Activated naive CD8-positive, alpha-beta T cell treated with anti-CD3 and anti-CD28 coated beads, Interleukin-2, amount 10 ng/mL, durations not matched to agents 7 days and 5 days (primary cell): ENCODE results near the gene TRIM36. TPM values are rescaled to one million over a fixed set of nuclear protein-coding genes. Genes with fewer than 3 reads are reported as not detected.

Experiments
- ATAC-seq: fragments of 150-1000 bp; cut with Tn5 transposase; one replicate; pipeline ENCODE4 v1.10.0; 2021; ENCODE audit warnings: low read depth, moderate library complexity
- POLR2A ChIA-PET: fragments of 350-600 bp; sonication (Branson Sonifier 250); formaldehyde crosslinking; loops from one replicate; lab custom pipeline; 2021; ENCODE audit warnings: antibody characterized with exemption; lab: Charles Lee
- DNase-seq: peaks from one replicate; pipeline ENCODE4 v3.0.0; 2021
- H3K27ac Mint-ChIP-seq: one replicate; pipeline ENCODE4 v1.8.0; 2022; ENCODE audit warnings: mild to moderate bottlenecking, mixed read lengths
- H3K27me3 Mint-ChIP-seq: one replicate; pipeline ENCODE4 v1.8.0; 2022; ENCODE audit warnings: mild to moderate bottlenecking, moderate library complexity, mixed read lengths
- H3K36me3 Mint-ChIP-seq: one replicate; pipeline ENCODE4 v1.8.0; 2021; ENCODE audit warnings: mild to moderate bottlenecking, mixed read lengths
- H3K4me1 Mint-ChIP-seq: one replicate; pipeline ENCODE4 v1.8.0; 2021; ENCODE audit warnings: mixed read lengths
- H3K4me3 Mint-ChIP-seq: one replicate; pipeline ENCODE4 v1.8.0; 2022; ENCODE audit warnings: mild to moderate bottlenecking, moderate library complexity, mixed read lengths
- H3K9me3 Mint-ChIP-seq: one replicate; pipeline ENCODE4 v1.8.0; 2021; ENCODE audit warnings: mixed read lengths
- total RNA-seq, 2 experiments: library from RNA; stranded (reverse); gene quantifications; one replicate each; pipeline ENCODE4 v1.2.3, GENCODE V29; 2021

Gene TRIM36
- total RNA-seq, 2 experiments from 2014 or later: 0.17 to 0.26 TPM

- peak; percentile 59 for DNase-seq
- H3K27me3 Mint-ChIP-seq: peaks cover 92% of the 10 kb centered on the region
- H3K9me3 Mint-ChIP-seq: no peaks in the 10 kb centered on the region
- H3K4me1 Mint-ChIP-seq: peaks cover 11% of the 10 kb centered on the region
- ATAC-seq: peak; percentile 79
- no peaks in the 10 kb centered on the region for H3K36me3 Mint-ChIP-seq
- POLR2A ChIA-PET: no interaction called here
- peak overlapping the region; percentile 83 for H3K4me3 Mint-ChIP-seq
- no peak overlapping the region for H3K27ac Mint-ChIP-seq
Observed at GRCh38 chr5:115180165-115180709, 10.5 kb upstream of the TRIM36 start.

DNA sequence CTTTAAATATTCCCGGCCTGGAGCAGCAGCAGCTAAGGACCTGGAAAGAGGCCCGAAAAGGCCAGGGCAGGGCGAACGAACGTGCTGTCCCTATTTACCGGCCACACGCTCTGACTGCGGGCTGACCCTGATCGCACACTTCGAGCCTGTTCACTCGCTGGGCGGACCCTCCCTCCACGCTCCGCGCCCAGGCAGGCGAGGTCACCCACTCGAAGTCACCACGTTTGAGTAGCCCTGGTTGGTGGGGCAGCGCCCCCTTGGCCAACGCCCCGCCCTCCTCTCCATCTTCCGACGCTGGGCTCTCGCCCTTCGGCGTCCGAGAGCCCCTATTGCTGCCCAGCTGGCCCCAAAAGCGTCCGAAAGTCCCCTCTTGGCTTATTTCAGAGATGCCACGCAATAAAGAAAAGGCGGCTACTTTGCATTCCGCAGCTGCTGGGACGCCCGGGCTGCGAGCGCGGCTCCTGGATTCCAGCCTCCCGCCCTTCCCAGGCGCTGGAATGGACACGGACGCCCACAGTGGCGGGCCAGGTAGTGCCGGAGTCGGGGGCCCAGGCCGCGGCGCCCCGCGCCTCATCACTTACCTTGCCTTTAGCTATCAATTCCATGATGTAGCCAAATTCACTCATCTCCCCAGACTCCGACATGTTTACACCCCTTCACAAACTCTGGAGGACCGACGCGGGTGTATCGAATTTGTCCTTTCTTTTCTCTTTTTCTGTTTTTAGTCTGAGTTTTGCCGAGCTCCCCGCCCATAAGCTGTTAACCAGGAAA, 9.9 kb upstream of the TRIM36 start:
- ATAC-seq (peak; percentile 19), DNase-seq (no peak)
- H3K27ac Mint-ChIP-seq: no peak overlapping the region
- H3K4me3 Mint-ChIP-seq: peak overlapping the region; percentile 83
- H3K4me1 Mint-ChIP-seq: peaks cover 11% of the 10 kb centered on the region
- H3K36me3 Mint-ChIP-seq: no peaks in the 10 kb centered on the region
- POLR2A ChIA-PET: no interaction called here
- peaks cover 93% of the 10 kb centered on the region for H3K27me3 Mint-ChIP-seq
- H3K9me3 Mint-ChIP-seq: no peaks in the 10 kb centered on the region

DNA sequence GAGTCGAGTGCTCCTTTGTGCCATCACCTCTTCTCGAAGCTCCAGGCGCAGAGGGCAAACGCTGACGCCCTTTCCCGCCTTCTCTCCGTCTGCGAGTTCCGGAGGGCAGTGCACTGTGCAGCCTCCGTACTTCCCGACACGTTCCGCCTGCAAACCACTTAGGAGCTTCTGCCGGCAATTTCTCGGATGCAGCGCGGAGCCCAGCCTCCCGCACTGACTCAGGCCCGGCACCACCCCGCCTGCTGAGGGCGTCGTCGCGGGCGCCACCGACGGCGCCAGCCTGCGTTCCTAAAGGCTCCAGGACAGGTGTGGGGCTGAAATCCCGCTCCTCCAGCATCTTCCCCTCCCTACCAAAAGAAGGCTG, 9.3 kb upstream of the TRIM36 start:
- Mint-ChIP-seq H3K4me3 (no peak overlapping the region), H3K27ac (no peak overlapping the region), H3K9me3 (no peaks in the 10 kb centered on the region), H3K27me3 (peaks cover 94% of the 10 kb centered on the region), H3K36me3 (no peaks in the 10 kb centered on the region), H3K4me1 (peaks cover 11% of the 10 kb centered on the region)
- no peak for ATAC-seq
- POLR2A ChIA-PET: no interaction called here
- DNase-seq: no peak

DNA sequence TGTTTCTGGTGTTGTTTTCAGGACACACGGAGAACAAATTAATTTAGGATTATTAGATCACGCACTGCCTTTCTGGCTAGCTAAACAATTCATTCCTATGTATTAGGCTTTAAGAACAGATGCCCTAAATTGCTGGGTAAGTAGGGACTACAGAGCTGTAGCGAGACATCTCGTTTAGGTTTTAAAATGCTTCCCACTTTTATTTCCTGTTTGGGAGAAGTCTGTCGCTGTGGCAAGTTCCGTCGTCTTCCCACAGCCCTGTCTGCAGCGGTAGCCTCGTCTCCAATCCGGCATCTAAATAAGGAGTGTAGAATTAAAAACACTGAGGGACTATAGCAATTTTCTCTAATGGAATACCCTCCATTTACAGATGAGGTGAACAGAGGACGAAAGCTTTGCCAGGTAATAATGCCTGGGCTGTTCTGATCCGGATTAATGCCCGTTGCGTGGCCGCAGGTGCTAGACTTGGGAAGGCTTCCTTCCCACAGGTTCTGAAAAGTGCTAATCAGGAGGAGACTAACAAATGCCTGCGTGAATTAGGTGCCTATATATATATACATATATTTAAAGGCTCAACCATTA, 1.3 kb upstream of the TRIM36 start:
- Mint-ChIP-seq H3K4me1 (peaks cover 11% of the 10 kb centered on the region), H3K4me3 (peak overlapping the region; percentile 81), H3K36me3 (no peaks in the 10 kb centered on the region), H3K9me3 (peaks cover 5% of the 10 kb centered on the region), H3K27me3 (peaks cover 72% of the 10 kb centered on the region), H3K27ac (no peak overlapping the region)
- POLR2A ChIA-PET: interaction anchor here (1.1 kb wide), 1 partner anchor 11 kb away, joined by 3 read pairs; no protein-coding TSS in a partner anchor
- DNase-seq (no peak), ATAC-seq (no peak)

- Mint-ChIP-seq H3K4me1 (peaks cover 11% of the 10 kb centered on the region), H3K27me3 (peaks cover 67% of the 10 kb centered on the region), H3K9me3 (peaks cover 5% of the 10 kb centered on the region), H3K27ac (no peak overlapping the region), H3K4me3 (peak overlapping the region; percentile 81), H3K36me3 (no peaks in the 10 kb centered on the region)
- ATAC-seq: peak; percentile 72
- POLR2A ChIA-PET: interaction anchor here (0.5 to 1.1 kb wide), 2 partner anchors 11 to 101 kb away, joined by 3 to 6 read pairs; no protein-coding TSS in a partner anchor
- DNase-seq: no peak
Observed at GRCh38 chr5:115170134-115170928, 623 bp upstream of the TRIM36 start.

DNA sequence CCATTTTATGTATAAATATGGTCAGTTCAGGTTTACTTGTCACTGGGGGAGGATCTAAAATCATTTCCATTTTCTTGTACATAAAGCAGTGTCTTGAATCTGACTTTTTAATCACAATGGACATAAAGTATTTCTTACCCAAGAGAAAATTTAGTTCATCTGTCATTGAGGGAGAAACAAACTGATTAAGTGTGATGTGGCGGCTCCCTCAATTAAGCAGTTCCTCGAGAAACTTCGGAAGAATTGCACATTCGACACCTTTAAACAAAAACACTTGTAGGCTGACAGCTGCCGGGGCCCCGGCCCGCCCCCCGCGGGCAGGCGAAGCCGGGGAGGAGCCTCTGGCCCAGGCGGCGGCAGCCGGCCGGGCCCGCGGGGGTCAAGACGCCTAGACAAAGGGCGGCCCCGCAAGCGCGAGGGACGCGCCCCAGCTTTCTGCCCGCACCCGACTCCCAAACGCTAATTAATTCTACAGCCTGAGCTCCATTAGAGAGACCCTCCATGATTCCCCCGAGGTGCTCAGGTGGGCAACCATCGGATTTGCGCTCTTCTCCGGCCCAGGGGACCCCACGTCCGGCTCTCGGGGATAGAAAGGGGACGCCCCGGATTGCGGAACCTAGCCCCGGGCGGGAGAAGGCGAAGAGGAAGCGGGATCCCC, 750 bp downstream of the TRIM36 start:
- Mint-ChIP-seq H3K9me3 (peaks cover 8% of the 10 kb centered on the region), H3K27me3 (peaks cover 54% of the 10 kb centered on the region), H3K27ac (no peak overlapping the region), H3K4me3 (peak overlapping the region; percentile 81), H3K4me1 (peaks cover 11% of the 10 kb centered on the region), H3K36me3 (no peaks in the 10 kb centered on the region)
- POLR2A ChIA-PET: no interaction called here
- ATAC-seq (no peak), DNase-seq (no peak)

GRCh38 chr5:115166744-115167393, 2.8 kb downstream of the TRIM36 start:
- no peaks in the 10 kb centered on the region for H3K36me3 Mint-ChIP-seq
- H3K4me3 Mint-ChIP-seq: no peak overlapping the region
- ATAC-seq: no peak
- H3K27me3 Mint-ChIP-seq: peaks cover 45% of the 10 kb centered on the region
- POLR2A ChIA-PET: no interaction called here
- no peak for DNase-seq
- H3K27ac Mint-ChIP-seq: no peak overlapping the region
- H3K4me1 Mint-ChIP-seq: peaks cover 11% of the 10 kb centered on the region
- peaks cover 8% of the 10 kb centered on the region for H3K9me3 Mint-ChIP-seq

DNA sequence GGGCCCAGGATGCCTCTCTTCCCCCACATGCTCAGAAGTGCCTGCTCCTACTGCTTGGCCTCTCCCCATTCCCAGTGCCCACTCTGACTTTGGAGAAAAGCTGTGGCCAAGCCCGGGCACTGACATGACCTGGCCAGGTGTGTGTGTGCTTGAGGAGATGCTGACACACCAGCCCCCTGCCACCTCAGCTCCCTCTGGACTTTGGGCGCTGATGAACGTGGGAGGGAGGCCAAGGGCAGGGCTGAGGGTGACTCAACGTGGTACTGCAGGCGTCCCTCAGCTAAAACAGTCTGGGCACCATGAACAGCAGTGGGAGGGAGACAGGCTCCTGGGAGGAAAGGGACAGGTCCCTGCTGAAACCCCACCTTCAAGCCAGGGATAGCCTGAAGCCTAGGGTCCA, 3.9 kb downstream of the TRIM36 start:
- POLR2A ChIA-PET: no interaction called here
- DNase-seq: no peak

GRCh38 chr5:115160975-115161475, 8.7 kb downstream of the TRIM36 start:
- POLR2A ChIA-PET: no interaction called here
- ATAC-seq: no peak

More for the DNA sequence above, 3.9 kb downstream of the TRIM36 start:
- Mint-ChIP-seq H3K4me3 (no peak overlapping the region), H3K4me1 (peaks cover 6% of the 10 kb centered on the region), H3K27ac (no peak overlapping the region), H3K9me3 (peaks cover 8% of the 10 kb centered on the region), H3K36me3 (no peaks in the 10 kb centered on the region), H3K27me3 (peaks cover 38% of the 10 kb centered on the region)
- ATAC-seq: no peak

DNA sequence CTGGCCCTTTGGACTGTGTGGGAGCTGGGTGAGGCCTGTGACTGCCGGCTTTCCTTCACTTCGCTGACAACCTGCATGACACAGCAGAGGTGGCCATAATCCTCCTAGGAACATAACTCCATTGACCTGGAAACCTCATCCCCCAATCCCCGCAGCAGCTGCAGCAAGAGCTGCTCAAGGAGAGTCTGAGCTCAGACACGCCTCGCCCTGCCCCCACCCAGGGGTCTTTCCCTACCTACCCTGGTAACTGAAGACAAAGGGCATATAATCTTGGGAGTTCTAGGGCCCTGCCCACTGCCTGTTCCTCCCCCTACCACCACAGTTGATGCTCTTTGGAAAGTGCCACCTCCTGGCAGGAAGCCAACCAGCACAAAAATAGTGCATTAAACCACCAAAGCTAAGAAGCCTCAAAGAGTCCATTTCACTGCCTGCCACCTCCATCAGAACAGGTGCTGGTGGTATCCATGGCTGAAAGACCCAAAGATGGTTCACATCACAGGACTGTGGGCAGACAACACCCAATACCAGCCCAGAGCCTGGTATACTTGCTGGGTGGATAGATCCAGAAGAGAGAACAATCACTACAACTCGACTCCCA, 18.4 kb downstream of the TRIM36 start:
- Mint-ChIP-seq H3K4me1 (no peaks in the 10 kb centered on the region), H3K4me3 (no peak overlapping the region), H3K9me3 (peaks cover 11% of the 10 kb centered on the region), H3K36me3 (peaks cover 1% of the 10 kb centered on the region), H3K27me3 (peaks cover 38% of the 10 kb centered on the region), H3K27ac (no peak overlapping the region)
- POLR2A ChIA-PET: no interaction called here
- DNase-seq (no peak), ATAC-seq (no peak)

More at GRCh38 chr5:115160975-115161475, 8.7 kb downstream of the TRIM36 start:
- DNase-seq: no peak
- H3K27me3 Mint-ChIP-seq: peaks cover 39% of the 10 kb centered on the region
- H3K9me3 Mint-ChIP-seq: peaks cover 3% of the 10 kb centered on the region
- no peaks in the 10 kb centered on the region for H3K4me1 Mint-ChIP-seq
- H3K36me3 Mint-ChIP-seq: no peaks in the 10 kb centered on the region
- no peak overlapping the region for H3K27ac Mint-ChIP-seq
- no peak overlapping the region for H3K4me3 Mint-ChIP-seq

DNA sequence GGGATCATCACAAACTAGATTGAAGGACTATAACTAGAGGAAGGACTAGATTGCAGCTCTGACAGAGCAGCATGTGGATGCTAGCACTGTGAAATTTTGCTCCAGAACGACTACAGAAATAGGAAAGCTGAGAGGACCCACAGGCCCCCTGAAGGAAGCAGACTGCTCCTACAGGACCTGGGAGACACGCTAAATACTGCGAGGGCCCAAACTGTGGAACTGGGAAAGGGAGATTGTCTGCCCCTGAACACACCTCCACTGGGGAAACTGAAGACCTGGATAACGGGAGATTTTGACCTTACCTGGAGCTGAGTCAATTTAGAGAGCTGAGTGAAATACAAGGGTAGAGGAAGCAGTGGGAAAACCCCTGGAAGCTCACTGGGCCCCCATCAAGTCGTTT, 19.2 kb downstream of the TRIM36 start:
- ATAC-seq: no peak
- POLR2A ChIA-PET: no interaction called here
- no peak for DNase-seq
- H3K27ac Mint-ChIP-seq: no peak overlapping the region
- H3K4me1 Mint-ChIP-seq: no peaks in the 10 kb centered on the region
- peaks cover 1% of the 10 kb centered on the region for H3K36me3 Mint-ChIP-seq
- H3K9me3 Mint-ChIP-seq: peaks cover 11% of the 10 kb centered on the region
- peaks cover 35% of the 10 kb centered on the region for H3K27me3 Mint-ChIP-seq
- H3K4me3 Mint-ChIP-seq: no peak overlapping the region

- H3K27me3 Mint-ChIP-seq: peaks cover 24% of the 10 kb centered on the region
- no peak overlapping the region for H3K4me3 Mint-ChIP-seq
- ATAC-seq (no peak), DNase-seq (no peak)
- POLR2A ChIA-PET: no interaction called here
- no peak overlapping the region for H3K27ac Mint-ChIP-seq
- H3K36me3 Mint-ChIP-seq: peaks cover 1% of the 10 kb centered on the region
- peaks cover 5% of the 10 kb centered on the region for H3K9me3 Mint-ChIP-seq
- H3K4me1 Mint-ChIP-seq: no peaks in the 10 kb centered on the region
Observed at GRCh38 chr5:115147052-115147451, 22.7 kb downstream of the TRIM36 start.
